Peyer's patch (tissue), 4 donors: ENCODE measurements around the gene SLC12A8. TPM values are rescaled to one million over a fixed set of nuclear protein-coding genes. Genes with fewer than 3 reads are reported as not detected.

Experiments used
- DNase-seq, 3 donors: peaks; one replicate each; pipeline ENCODE4 v3.0.0-alpha.2; 2017 to 2019
- H3K27ac ChIP-seq, 4 donors: fragments of 200-600 bp; sonication (generic); one replicate each; pipeline ENCODE4 v1.5.1; 2016 to 2019
- H3K27me3 ChIP-seq, 2 donors: fragments of 200-600 bp; sonication (generic); one replicate each; pipeline ENCODE4 v1.5.1; 2019
- H3K36me3 ChIP-seq, 3 donors: fragments of 200-600 bp; sonication (generic); one replicate each; pipeline ENCODE4 v1.5.1; 2016 to 2019
- H3K4me1 ChIP-seq, 4 donors: fragments of 200-600 bp; sonication (generic); one replicate each; pipeline ENCODE4 v1.5.1; 2016 to 2019
- H3K4me3 ChIP-seq, 4 donors: fragments of 200-600 bp; sonication (generic); 1 replicate in 3 of 4; 2 replicates in 1 of 4; pipeline ENCODE4 v1.5.1; 2016 to 2019; ENCODE audit warnings: mild to moderate bottlenecking in 1 of 4
- H3K9me3 ChIP-seq, 4 donors: fragments of 200-600 bp; sonication (generic); one replicate each; pipeline ENCODE4 v1.5.1; 2016 to 2019; ENCODE audit warnings: mild to moderate bottlenecking in 1 of 4
- POLR2A ChIP-seq, 2 donors: fragments of 450-650 bp; IDR thresholded peaks; one replicate each; pipeline ENCODE4 v1.5.1; 2017; ENCODE audit warnings: antibody characterized with exemption in 2 of 2, mild to moderate bottlenecking in 2 of 2, moderate library complexity in 2 of 2
- total RNA-seq, 4 donors: library from RNA; depleted of rRNA; stranded (reverse); fragments of >200 nt; gene quantifications; one replicate each; pipeline ENCODE4 v1.1.0, GENCODE V29; 2016
- TF ChIP-seq, protein P1 (sequence below), 6 experiments: fragments of 450-650 bp in 4 of 6; fragments of 200-600 bp in 2 of 6; sonication (generic) in 1 of 6; IDR thresholded peaks; one replicate each; pipeline ENCODE4 v1.5.1; 2017 to 2019; ENCODE audit warnings: antibody characterized with exemption in 6 of 6, mild to moderate bottlenecking in 3 of 6, moderate library complexity in 1 of 6

SLC12A8 gene
- total RNA-seq, 4 donors from 2014 or later, result 24.2 to 31.4 (median 26.3) TPM

- no peaks in the 10 kb centered on the region for H3K9me3 ChIP-seq
- TF ChIP-seq POLR2A (IDR thresholded peaks at IDR 0.05), result no peak
These were observed 133.4 kb downstream of the SLC12A8 start for GRCh38 chr3:125078951-125079674.

DNA sequence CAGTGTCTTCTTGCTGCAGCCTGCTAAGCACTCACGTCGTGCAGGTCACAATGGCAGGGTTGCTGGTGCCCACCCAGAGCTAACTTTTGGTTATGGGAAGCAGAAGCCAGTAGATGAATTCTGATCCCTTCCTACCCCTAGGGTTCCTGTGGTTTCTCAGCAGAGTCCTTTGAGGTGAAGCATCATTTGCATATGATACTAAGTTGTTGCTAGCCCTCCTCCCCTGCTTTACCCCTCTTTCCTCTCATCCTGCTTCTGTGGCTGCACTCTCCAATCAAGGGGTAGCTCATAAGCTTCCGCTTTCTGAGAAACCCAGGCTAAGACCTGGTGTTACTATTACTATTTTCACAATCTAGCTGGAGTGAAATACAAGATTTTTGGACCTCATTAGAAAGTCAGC is 134.7 kb downstream of the SLC12A8 start:
- no peak for TF ChIP-seq POLR2A (IDR thresholded peaks at IDR 0.05)
- TF ChIP-seq, protein P1, sequence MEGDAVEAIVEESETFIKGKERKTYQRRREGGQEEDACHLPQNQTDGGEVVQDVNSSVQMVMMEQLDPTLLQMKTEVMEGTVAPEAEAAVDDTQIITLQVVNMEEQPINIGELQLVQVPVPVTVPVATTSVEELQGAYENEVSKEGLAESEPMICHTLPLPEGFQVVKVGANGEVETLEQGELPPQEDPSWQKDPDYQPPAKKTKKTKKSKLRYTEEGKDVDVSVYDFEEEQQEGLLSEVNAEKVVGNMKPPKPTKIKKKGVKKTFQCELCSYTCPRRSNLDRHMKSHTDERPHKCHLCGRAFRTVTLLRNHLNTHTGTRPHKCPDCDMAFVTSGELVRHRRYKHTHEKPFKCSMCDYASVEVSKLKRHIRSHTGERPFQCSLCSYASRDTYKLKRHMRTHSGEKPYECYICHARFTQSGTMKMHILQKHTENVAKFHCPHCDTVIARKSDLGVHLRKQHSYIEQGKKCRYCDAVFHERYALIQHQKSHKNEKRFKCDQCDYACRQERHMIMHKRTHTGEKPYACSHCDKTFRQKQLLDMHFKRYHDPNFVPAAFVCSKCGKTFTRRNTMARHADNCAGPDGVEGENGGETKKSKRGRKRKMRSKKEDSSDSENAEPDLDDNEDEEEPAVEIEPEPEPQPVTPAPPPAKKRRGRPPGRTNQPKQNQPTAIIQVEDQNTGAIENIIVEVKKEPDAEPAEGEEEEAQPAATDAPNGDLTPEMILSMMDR (IDR thresholded peaks at IDR 0.05), result no peak
- Histone ChIP-seq H3K27ac (no peak overlapping the region), H3K36me3 (no peaks in the 10 kb centered on the region)

More at GRCh38 chr3:125078951-125079674, 133.4 kb downstream of the SLC12A8 start:
- Histone ChIP-seq H3K36me3 (no peaks in the 10 kb centered on the region), H3K27me3 (no peaks in the 10 kb centered on the region), H3K4me1 (no peaks in the 10 kb centered on the region), H3K4me3 (no peak overlapping the region), H3K27ac (no peak overlapping the region)
- no peak for DNase-seq

GRCh38 chr3:125076464-125076863 is 136.1 kb downstream of the SLC12A8 start:
- TF ChIP-seq, protein P1 (IDR thresholded peaks at IDR 0.05), result no peak
- no peak for TF ChIP-seq POLR2A (IDR thresholded peaks at IDR 0.05)
- H3K4me3 ChIP-seq, result no peak overlapping the region
- DNase-seq, result no peak
- H3K4me1 ChIP-seq, result no peaks in the 10 kb centered on the region
- H3K36me3 ChIP-seq, result no peaks in the 10 kb centered on the region
- H3K27ac ChIP-seq, result no peak overlapping the region
- H3K9me3 ChIP-seq, result no peaks in the 10 kb centered on the region
- H3K27me3 ChIP-seq, result no peaks in the 10 kb centered on the region

More for the DNA sequence above, 134.7 kb downstream of the SLC12A8 start:
- DNase-seq, result no peak
- no peaks in the 10 kb centered on the region for H3K27me3 ChIP-seq
- no peak overlapping the region for H3K4me3 ChIP-seq
- no peaks in the 10 kb centered on the region for H3K9me3 ChIP-seq
- no peaks in the 10 kb centered on the region for H3K4me1 ChIP-seq

- Histone ChIP-seq H3K36me3 (no peaks in the 10 kb centered on the region), H3K27me3 (no peaks in the 10 kb centered on the region), H3K4me1 (no peaks in the 10 kb centered on the region), H3K9me3 (no peaks in the 10 kb centered on the region), H3K27ac (no peak overlapping the region), H3K4me3 (no peak overlapping the region)
- no peak for TF ChIP-seq POLR2A (IDR thresholded peaks at IDR 0.05)
- TF ChIP-seq, protein P1 (IDR thresholded peaks at IDR 0.05), result no peak
- DNase-seq, result no peak
These were observed 136.8 kb downstream of the SLC12A8 start for GRCh38 chr3:125075738-125076137.

DNA sequence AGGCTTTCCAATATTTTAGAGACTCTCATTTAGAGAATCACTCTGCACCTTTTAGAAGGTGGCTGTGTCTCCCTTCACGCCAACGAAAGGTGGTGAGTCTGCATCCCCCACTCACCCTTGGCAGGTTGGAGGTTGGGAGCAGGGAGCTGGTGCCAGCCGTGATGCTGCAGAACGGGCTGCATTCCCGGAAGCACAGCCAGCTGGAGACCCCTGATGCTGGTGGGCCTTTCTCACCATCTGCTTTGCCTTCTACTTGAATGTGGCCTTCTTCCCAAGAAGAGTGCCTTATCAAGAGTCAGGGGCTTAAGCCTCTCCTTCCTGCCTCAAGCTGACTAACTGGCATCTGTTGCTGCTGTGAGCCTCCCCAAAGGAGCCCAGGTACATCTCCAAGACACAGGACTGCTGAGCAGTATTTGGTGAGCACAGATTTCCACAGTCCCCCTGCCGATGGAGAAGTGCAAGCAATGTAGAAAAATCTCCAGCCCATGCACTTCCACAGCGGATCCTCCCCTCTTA is 139.1 kb downstream of the SLC12A8 start:
- Histone ChIP-seq H3K4me3 (no peak overlapping the region), H3K27me3 (no peaks in the 10 kb centered on the region), H3K9me3 (no peaks in the 10 kb centered on the region), H3K36me3 (no peaks in the 10 kb centered on the region), H3K27ac (no peak overlapping the region), H3K4me1 (no peaks in the 10 kb centered on the region)
- TF ChIP-seq POLR2A (IDR thresholded peaks at IDR 0.05), result no peak
- no peak for DNase-seq

DNA sequence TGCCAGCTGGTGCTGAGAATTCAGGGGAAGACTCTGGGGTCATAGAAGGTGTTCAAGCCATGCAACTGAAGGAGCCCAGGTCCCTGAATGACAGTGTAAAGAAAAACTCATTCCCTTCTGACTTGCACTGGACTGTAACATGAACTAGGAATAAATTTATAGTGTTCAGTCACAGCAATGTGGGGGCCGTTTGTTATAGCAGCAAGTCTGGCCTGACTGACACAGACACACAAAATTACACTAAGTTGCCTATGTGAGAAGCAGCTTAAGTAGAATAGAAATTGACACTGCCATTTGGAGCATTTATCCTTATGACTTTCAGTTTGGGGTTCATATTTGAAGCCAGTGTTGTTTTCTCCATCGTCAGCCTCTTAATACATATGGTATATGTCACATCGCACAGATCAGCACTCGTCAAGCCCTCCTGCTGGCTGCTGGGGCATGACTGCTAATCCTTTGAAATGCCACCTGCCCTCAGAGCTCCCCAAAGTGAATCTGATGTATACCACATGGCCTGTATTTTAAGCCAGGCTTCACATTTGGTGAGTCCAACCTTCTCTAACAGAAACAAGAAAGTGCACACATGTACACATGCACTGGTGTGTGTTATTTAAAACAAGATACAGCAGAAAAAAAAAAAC is 139.7 kb downstream of the SLC12A8 start:
- no peak for TF ChIP-seq POLR2A (IDR thresholded peaks at IDR 0.05)
- TF ChIP-seq, protein P1 (IDR thresholded peaks at IDR 0.05), result no peak
- H3K36me3 ChIP-seq, result no peaks in the 10 kb centered on the region
- no peak for DNase-seq
- H3K4me3 ChIP-seq, result no peak overlapping the region
- no peaks in the 10 kb centered on the region for H3K4me1 ChIP-seq
- no peak overlapping the region for H3K27ac ChIP-seq
- no peaks in the 10 kb centered on the region for H3K27me3 ChIP-seq
- H3K9me3 ChIP-seq, result no peaks in the 10 kb centered on the region
